HG02938 (cell line): ENCODE results near the gene GPR157.
A peak's percentile ranks its signal among the peaks of the same experiment; 100 is the strongest.

Experiments used
- ATAC-seq: cut with Tn5 transposase; IDR thresholded peaks from one replicate; pipeline ENCODE4 v1.9.1; 2021; ENCODE audit warnings: mild to moderate bottlenecking, moderate library complexity; ENCODE audit not compliant: unreplicated experiment

The GPR157 gene

GRCh38 chr1:9088807-9089206 lies 40.1 kb downstream of the GPR157 start:
- no peak for ATAC-seq

DNA sequence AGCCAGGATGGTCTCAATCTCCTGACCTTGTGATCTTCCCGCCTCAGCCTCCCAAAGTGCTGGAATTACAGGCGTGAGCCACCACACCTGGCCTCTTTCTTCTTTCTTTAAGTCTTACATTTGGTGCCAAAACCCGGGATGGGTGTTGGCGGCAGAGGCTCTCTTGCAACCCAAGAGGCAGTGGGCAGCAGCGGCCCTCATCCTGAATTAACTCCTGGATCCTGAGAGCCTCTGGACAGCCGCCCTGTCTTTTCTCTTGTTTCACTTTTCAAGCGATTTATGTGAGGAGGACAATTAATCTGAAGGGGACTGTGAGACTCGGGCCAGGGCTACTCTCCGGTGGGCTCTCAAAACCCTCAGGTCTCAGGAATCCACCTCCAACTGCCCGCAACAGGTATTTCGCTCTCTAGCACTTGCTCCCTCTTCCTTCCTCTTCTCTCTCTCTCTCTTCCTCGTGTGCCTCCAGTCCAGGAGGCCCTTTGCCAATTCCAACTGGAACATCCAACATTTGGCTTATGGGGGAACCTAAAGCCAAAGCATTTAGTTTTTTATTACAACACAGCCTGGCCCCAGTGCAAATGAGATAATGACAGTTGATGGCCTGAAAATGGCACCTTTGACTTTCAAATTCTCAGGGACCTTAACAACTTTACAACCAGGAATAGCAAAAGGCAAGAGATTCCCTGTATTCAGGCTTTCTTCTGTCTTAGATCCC lies 41.3 kb downstream of the GPR157 start:
- no peak for ATAC-seq

GRCh38 chr1:9086796-9087195 lies 42.1 kb downstream of the GPR157 start:
- ATAC-seq: no peak

- ATAC-seq: no peak
Measured at GRCh38 chr1:9086045-9086444, 42.9 kb downstream of the GPR157 start.

GRCh38 chr1:9085306-9085940 lies 43.5 kb downstream of the GPR157 start:
- ATAC-seq: no peak

GRCh38 chr1:9084906-9085305 lies 44.0 kb downstream of the GPR157 start:
- ATAC-seq: no peak

- ATAC-seq: no peak
Measured at GRCh38 chr1:9081473-9081872, 47.4 kb downstream of the GPR157 start.

GRCh38 chr1:9080705-9081291 lies 48.1 kb downstream of the GPR157 start:
- ATAC-seq: peak; percentile 9

DNA sequence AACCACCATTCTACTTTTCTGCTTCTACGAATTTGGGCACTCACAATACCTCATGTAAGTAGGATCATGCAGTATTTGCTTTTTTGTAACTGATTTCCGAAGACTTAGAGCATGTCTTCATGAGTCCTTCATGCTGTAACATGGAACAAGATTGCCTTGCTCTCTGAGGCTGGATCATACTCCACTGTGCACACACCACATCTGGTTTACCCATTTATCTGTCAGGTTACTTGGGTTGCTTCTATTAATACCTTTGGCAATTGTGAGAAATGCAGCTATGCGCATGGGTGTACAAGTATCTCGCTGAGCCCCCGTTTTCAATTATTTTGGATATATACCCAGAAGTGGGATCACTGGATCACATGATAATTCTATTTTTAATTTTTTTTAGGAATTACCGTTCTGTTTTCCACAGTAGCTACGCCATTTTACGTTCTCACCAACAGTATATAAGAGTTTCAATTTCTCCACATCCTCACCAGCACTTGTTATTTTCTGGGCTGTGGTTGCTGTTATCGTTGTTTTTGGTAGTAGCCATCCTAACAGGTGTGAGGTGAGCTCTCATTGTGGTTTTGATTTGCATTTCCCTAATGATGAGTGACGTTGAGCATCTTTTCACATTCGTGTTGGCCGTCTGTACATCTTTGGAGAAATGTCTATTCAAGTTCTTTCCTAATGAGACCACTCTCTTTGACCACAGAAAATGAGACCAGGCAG lies 48.8 kb downstream of the GPR157 start:
- peak; percentile 46 for ATAC-seq

DNA sequence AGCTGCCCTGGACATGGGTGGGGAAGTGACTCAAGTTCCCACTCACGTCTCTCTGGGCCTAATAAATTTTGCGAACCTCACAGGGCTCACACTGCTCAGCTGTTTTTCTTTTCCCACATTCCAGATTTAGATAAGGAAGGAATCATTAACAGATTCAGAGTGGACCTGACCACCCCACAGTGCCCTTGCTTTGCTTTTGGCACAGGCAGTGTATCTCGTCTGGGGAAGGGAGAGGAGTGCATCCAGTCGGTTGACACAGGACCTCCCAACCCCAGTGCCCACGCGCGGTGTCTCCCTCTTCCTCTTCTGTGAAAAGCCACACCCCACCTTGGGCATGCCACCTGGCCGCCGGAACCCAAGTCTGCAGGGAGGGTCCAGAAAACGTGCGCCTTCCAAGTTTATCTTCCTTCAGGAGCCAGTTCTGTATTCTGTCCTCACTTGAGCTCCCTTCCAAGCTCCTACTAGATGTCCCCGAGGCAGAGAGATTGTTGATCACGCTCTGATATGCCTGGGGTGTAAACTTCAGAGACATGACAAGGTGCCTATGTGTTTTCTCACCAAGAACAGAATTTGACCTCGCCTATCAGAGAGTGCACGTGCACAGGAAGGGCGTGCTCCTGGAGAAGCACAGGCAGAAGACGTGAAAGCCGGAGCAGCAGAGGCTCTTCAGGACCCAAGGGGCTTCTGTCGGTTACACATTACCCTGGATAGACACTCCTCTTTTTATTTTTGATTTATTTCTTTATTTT lies 50.0 kb downstream of the GPR157 start:
- no peak for ATAC-seq

- no peak for ATAC-seq
Measured at GRCh38 chr1:9078015-9078751, 50.7 kb downstream of the GPR157 start.

GRCh38 chr1:9075022-9075421 lies 53.9 kb downstream of the GPR157 start:
- ATAC-seq: no peak

DNA sequence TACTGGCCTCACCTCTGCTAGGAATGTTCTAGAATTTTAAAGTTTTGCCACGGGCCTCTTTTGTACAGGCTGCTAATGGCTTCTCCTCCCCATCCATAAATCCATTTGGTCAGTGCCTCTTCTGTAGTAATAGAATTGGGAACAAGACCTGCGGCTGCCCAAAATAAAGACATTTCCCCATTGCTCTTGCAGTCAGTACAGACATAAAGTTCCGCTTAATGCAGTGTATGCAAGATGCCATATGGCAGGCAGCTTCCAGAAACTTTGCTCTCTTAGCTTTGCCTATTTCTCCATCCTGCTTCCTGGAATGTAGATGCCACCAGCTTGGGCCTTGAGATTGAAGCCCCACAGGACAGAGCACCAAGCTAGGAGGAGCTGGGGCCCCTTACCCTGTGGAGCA lies 55.8 kb downstream of the GPR157 start:
- ATAC-seq: no peak

GRCh38 chr1:9071554-9072235 lies 57.2 kb downstream of the GPR157 start:
- no peak for ATAC-seq

DNA sequence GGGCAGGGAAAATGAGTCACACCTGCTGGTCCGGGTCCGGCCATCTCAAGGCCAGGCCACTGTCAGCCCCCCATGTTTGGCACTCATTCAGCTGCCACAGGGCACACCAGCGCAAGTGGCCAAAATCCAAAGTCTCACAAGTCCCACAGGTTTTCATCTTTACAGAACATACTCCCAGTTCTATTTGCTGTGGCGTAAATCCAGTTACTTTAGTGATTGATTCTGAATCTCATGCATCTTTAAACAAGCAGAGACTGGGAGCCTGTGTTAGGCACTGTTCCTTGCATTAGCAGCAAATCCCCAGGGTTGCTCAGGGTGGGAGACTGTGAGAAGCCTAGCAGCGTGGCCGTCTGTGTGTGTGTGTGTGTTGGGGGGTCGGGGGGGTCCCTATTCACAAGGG lies 58.4 kb downstream of the GPR157 start:
- ATAC-seq: no peak

- ATAC-seq: peak; percentile 91
Measured at GRCh38 chr1:9069326-9070100, 59.4 kb downstream of the GPR157 start, which contains the start of gene SLC2A5. Gene SLC2A5 (minus strand): TSS chr1:9069635. CDS start chr1:9069536, 99 bp downstream.

DNA sequence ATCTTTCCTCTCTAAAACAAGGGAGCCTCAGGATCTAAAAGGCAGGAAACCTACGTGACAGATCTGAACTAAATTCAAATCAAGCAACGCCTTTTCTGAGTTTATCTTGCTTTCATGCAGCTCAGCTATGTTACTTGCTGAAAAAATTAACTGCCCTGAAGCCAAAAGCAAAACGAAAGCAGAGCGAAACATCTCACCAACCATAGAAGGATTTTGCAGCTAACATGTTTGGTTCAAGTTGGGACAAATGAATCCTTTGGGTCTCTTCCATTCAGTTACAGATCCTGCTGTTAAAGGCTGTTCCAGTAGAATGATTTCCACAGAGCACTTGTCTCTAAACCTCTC lies 59.9 kb downstream of the GPR157 start:
- ATAC-seq: no peak

GRCh38 chr1:9066945-9067807 lies 61.7 kb downstream of the GPR157 start:
- ATAC-seq: no peak
